OCI-LY7 (cell line): Measurements from ENCODE around the gene LMOD3.

Experiments used
- CTCF ChIP-seq: fragments of 200-600 bp; sonication (generic); conservative IDR thresholded peaks from 2 replicates; pipeline ENCODE4 v1.5.1; 2014; ENCODE audit warnings: mild to moderate bottlenecking, antibody characterized with exemption, low read length, moderate library complexity, mixed read lengths
- EZH2phosphoT487 ChIP-seq: fragments of 200-600 bp; sonication (generic); IDR thresholded peaks from 2 replicates; pipeline ENCODE4 v1.6.1; 2018; ENCODE audit warnings: low read depth, borderline replicate concordance, mild to moderate bottlenecking, mixed run types, antibody characterized with exemption, low read length, moderate library complexity, mixed read lengths

GRCh38 chr3:69094467-69095205 is 27.8 kb downstream of the LMOD3 start:
- TF ChIP-seq CTCF (no peak), EZH2phosphoT487 (no peak)
